ENCODE data around the gene BRINP3. TPM values are rescaled to one million over a fixed set of nuclear protein-coding genes. Genes with fewer than 3 reads are reported as not detected.

The BRINP3 gene
- total and polyA plus RNA-seq, 2 of the 13 experiments (the other 11 are each of a cell fraction or from before 2014, with no cell fraction given) = not detected

GRCh38 chr1:190320952-190321351, 156.7 kb downstream of the BRINP3 start (continued):
- no peak for TF ChIP-seq HOMEZ (CRISPR knock-in tag; IDR thresholded peaks at IDR 0.05; ENCODE audit: low read depth)

DNA sequence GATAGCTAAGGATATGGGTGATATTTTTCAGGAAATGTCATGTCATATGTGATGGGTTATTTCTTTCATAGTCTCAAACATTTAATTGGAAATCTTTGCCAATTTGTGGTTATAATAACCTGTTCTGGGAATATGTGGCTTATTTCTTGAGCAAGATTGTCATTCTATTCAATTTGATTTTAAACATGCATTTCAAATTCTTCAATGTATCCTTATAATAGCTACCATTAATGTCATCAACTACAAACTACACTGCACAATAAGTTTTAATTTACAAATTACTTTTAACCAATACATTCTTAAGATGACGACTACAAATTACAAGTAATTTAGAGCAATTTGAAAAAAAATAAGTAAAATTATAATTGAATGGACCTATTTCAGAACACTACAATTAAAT, 164.9 kb downstream of the BRINP3 start:
- ChIA-PET POLR2A (no interaction called here), CTCF (ENCODE audit: low intra/inter-chr PET ratio, low total read pairs) (no interaction called here)
- Histone ChIP-seq H3K79me2 (ENCODE audit: insufficient read depth, low read length) (no peaks in the 10 kb centered on the region), H3K4me2 (ENCODE audit: low read depth, low read length) (no peak overlapping the region), H3K9ac (ENCODE audit: insufficient read depth, low read depth, low read length) (no peak overlapping the region), H3K4me1 (ENCODE audit: insufficient read depth, low read length) (no peaks in the 10 kb centered on the region), H2AFZ (ENCODE audit: low read length) (no peak overlapping the region), H3K27ac (ENCODE audit: extremely low read length, insufficient read depth, low read length) (no peak overlapping the region), H3K36me3 (replicated peaks in 1 of 2; ENCODE audit: control insufficient read depth in 1 of 2, insufficient read depth in 2 of 2, low read length in 2 of 2) (no peaks in the 10 kb centered on the region), H3K4me3 (replicated peaks in 1 of 3; ENCODE audit: insufficient read depth in 1 of 3, low read depth in 2 of 3, low read length in 3 of 3) (no peak overlapping the region), H3K27me3 (ENCODE audit: control insufficient read depth in 1 of 2, insufficient read depth in 2 of 2, low read length in 2 of 2) (no peaks in the 10 kb centered on the region), H4K20me1 (ENCODE audit: insufficient read depth, low read length) (no peaks in the 10 kb centered on the region), H3K9me3 (ENCODE audit: low read length) (no peaks in the 10 kb centered on the region)
- 0% methylated on average over 1 of the region's 1 CpG for WGBS (ENCODE audit: low lambda C conversion rate)
- no peak for DNase-seq (ENCODE audit: low spot score)
- in situ Hi-C loops (cut with HindIII; ENCODE audit: extremely low pct_ligation_motif_present, low pct_unique_long_range_greater_than_20kb) = no loop called here
- FAIRE-seq = no peak
- BruUV-seq (replicated peaks) = no TSS peak
- no peak for ATAC-seq
- intact Hi-C loops (cut with micrococcal nuclease; ENCODE audit: unreplicated experiment) = no loop called here
- TF ChIP-seq HOMEZ (CRISPR knock-in tag; IDR thresholded peaks at IDR 0.05; ENCODE audit: low read depth) = no peak
- TF ChIP-seq ZNF275 (CRISPR knock-in tag; IDR thresholded peaks at IDR 0.05; ENCODE audit: borderline replicate concordance) = no peak
- no peak for TF ChIP-seq ZNF883 (CRISPR knock-in tag; IDR thresholded peaks at IDR 0.05; ENCODE audit: not compliant biosample characterization)
- TF ChIP-seq GRHL1 (CRISPR knock-in tag; conservative IDR thresholded peaks at IDR 0.05) = no peak
- TF ChIP-seq, protein P1, sequence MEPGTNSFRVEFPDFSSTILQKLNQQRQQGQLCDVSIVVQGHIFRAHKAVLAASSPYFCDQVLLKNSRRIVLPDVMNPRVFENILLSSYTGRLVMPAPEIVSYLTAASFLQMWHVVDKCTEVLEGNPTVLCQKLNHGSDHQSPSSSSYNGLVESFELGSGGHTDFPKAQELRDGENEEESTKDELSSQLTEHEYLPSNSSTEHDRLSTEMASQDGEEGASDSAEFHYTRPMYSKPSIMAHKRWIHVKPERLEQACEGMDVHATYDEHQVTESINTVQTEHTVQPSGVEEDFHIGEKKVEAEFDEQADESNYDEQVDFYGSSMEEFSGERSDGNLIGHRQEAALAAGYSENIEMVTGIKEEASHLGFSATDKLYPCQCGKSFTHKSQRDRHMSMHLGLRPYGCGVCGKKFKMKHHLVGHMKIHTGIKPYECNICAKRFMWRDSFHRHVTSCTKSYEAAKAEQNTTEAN (CRISPR knock-in tag; conservative IDR thresholded peaks at IDR 0.05) = no peak
- no peak for TF ChIP-seq HNRNPL (IDR thresholded peaks at IDR 0.05; ENCODE audit: low read depth, low read length)
- no peak for TF ChIP-seq NFYB (CRISPR knock-in tag; IDR thresholded peaks at IDR 0.05)
- TF ChIP-seq TARDBP (CRISPR knock-in tag; IDR thresholded peaks at IDR 0.05) = no peak
- no peak for TF ChIP-seq SMYD3 (CRISPR knock-in tag; IDR thresholded peaks at IDR 0.05)
- TF ChIP-seq ZNF460 (CRISPR knock-in tag; IDR thresholded peaks at IDR 0.05; ENCODE audit: borderline replicate concordance) = no peak
- TF ChIP-seq ATF4 (CRISPR knock-in tag; IDR thresholded peaks at IDR 0.05) = no peak
- TF ChIP-seq, protein P2, sequence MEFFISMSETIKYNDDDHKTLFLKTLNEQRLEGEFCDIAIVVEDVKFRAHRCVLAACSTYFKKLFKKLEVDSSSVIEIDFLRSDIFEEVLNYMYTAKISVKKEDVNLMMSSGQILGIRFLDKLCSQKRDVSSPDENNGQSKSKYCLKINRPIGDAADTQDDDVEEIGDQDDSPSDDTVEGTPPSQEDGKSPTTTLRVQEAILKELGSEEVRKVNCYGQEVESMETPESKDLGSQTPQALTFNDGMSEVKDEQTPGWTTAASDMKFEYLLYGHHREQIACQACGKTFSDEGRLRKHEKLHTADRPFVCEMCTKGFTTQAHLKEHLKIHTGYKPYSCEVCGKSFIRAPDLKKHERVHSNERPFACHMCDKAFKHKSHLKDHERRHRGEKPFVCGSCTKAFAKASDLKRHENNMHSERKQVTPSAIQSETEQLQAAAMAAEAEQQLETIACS (CRISPR knock-in tag; IDR thresholded peaks at IDR 0.05) = no peak
